ENCODE results near the gene SPRED1.

The SPRED1 gene

DNA sequence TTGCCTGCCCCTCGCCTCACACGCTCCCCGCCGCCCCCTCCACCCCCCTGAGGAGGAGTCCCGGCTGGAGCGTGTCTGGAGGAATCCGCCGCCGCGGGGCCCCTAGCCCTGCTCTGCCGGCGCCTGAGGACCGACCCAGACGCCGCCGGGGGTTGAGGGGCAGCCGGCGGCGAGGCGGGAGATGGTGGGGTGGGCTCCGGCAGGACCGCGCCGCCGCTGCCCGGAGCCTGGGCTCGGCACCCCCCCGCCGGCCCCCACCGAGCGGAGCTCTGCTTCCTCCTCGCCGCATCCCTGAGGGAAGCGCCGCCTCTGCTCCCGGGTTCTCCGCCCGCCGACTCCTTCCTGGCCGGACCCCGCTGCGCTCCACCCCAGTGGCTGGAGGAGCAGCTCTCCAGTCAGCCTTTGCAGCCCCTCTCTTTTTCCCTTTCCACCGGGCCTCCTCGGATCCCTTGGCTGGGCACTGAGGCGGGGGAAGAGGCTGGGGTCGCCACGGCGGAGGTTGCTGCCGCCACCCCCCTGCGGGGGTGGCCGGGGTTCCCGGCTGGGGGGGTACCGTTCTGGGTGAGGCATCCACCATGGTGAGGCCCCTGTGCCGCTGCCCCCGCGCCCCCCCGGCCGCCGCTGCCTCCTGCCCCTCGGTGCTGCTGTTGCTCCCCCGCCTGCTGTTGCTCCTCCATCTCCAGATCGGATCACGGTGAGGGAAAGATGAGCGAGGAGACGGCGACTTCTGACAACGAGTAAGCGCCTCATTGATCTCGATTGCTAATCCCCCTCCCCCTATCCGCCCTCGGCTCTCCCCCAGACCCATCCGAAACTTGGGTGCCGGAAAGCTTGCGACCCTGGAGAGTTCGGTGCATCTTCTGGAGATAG, at the start of gene SPRED1:
Gene SPRED1 (plus strand): TSS at position 356 of the 870 bp plus-strand sequence. CDS start 350 bp downstream, at position 706.
- peak; percentile 64 for DNase-seq (ENCODE audit: low read depth)

DNA sequence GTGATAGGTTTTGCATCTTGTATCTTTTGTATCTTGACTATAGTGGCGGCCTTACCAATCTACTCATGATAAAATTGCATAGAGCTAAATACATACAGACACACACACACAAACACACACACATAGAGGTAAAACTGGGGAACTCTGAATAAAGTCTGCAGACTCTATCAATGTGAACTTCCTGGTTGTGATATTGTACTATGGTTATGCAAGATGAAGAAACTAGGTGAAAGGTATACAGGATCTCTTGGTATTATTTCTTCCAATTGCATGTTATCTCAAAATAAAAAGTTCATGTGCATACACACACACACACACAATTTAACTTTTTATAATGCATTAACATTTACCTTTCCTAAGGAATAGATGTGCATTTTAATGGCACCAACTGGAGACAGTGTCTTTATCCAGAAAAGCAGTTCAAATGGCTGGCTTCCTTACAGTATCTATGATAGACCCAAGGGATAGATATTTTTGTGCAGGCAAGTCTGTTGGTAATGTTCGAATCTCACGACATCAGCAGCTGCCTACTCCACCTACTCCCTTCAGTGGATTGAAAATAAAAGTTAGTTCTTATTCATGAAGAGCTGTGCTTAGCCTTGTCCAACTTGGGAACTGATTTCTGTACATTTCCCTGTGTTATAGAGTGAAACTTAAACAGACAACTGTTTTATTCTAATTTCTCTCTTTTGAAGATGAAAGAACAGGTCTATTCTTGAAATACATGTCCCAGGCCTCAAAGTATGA, 46.9 kb upstream of the SPRED1 start:
- DNase-seq (ENCODE audit: low read depth): no peak

DNA sequence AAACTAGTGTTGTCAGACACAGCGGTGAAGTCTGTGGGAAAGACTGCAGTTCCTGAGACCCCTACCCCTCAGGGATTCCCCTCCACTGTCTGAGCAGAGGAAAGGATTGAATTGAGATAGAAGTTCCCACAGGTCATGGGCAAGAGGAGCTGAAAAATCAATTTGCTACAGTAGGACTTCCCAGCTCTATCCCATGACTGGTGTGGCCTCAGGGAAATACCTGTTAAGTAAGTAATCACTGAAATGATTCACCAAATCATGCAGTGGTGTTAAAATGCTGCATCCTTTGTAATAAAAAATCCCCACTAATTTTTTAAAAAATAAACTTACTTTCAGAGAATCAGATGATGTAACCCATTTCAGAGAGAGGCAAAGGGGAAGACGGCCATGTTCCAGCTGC, 45.0 kb upstream of the SPRED1 start:
- DNase-seq (ENCODE audit: low read depth): peak; percentile 68

DNA sequence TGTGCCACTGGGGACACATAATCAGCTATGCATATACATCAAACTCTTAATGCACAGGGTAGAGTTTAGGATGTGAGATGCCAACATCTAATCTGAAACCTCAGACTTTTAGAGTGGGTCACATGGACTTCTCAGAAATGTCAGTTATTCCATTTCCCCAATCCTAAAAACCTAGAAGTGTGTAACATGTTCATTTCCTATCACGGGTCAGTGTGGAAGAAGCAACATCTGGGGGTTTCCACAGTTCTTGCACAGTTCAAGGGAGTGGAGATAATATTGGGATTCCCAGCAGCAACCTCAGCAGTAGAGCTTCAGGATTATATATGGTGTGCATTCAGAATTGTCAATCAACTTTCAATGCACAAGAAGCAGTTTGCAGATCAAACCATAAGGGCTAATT, 44.4 kb upstream of the SPRED1 start:
- no peak for DNase-seq (ENCODE audit: low read depth)

DNA sequence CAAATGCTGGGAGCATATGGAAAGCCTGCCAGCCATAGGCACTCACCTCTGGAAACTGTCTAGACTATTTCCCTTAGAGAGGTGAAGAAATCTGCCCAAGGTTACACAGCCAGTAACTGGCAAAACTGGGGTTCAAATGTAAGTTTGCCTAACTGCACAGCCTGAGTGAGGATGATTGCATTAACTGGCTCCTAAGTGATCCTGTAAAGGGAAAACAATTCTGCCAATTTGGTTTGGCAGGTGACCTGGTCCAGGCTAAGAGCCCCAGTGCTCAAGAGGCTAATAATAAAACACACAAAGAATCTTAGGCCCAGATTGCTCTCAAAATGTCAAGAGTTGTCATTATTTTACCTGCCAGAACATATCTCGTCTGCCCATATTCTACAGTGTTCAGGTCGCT, 43.9 kb upstream of the SPRED1 start:
- no peak for DNase-seq (ENCODE audit: low read depth)

DNA sequence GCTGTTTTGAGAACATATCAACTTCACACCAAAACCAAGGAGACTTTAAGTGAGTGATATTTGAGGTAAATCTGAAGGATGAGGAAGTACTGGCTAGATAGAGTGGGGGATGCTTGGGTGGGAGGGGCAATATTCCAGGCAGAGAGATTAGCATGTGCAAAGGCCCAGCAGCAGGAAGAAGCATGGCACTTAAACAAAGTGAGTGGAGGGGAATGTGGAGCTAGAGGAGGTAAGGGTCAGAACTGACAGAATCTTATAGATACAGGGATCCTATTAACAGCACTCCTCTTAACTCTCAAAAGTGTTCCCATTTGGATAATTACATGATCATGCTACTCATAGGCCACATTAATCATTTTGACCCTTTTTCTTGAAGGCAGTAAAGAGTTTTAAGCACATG, 41.4 kb upstream of the SPRED1 start:
- DNase-seq (ENCODE audit: low read depth): no peak

DNA sequence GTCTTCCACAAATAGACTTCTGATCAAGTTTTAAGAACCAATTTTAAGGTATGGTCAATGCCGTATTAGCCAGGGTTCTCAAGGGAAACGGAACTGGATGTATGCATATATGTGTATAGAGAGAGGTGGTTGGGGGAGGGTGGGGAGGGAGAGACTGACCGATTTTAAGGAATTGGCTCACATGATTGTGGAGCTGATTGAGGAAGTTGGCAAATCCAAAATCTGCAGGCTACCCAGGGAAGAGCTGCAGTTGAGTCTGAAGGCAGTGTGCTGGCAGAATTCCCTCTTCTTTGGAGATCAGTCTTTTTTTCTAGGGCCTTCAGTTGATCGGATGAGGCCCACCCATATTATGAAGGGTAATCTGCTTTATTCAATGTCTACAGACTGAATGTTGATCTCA, 40.8 kb upstream of the SPRED1 start:
- DNase-seq (ENCODE audit: low read depth): no peak

DNA sequence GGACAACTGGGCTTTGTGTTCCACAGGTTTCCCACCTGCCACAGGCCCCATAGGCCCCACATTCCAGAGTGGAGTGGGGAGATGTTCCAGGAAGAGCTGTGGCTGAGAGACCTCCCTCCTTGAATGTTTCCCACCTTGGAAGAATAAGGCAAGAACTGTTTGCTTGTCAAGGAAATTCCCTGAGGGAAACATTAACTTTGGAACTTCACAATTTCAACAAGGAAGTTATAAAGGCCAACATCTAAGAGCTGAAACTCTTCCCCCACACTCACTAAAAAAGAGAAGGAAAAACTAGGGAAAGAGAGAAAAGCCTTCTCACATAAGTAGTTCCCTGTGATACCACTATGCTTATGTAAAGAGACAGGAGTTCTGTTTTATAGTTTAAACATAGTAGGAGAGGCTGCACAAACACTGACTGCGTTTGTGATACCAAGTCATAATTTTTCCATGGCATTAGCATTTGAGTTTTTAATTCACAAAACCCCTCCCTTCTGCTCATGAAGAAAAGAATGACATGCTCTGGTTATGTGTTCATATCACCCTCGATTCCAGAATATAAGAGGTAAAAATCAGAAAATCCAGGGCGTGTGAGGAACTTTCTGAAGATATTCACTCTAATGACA, 39.8 kb upstream of the SPRED1 start:
- DNase-seq (ENCODE audit: low read depth): no peak

DNA sequence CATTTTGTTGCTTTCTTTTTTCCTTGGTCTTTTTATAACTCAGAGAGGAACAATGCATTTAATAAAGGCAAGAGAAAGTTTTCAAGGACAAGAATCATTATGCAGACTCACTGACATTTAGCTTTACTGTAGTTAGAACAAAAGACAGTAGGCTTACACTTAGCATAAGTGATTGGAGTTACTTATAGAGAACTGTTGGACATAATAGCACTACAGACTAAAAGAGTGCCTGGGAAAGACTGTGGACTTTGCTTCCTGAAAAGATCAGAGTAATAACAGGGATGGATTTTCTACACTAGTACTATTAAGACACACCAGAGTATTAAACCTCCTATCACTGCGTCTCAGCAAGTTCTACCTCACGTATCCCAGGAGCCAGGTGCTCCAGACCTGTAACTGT, 39.3 kb upstream of the SPRED1 start:
- no peak for DNase-seq (ENCODE audit: low read depth)

DNA sequence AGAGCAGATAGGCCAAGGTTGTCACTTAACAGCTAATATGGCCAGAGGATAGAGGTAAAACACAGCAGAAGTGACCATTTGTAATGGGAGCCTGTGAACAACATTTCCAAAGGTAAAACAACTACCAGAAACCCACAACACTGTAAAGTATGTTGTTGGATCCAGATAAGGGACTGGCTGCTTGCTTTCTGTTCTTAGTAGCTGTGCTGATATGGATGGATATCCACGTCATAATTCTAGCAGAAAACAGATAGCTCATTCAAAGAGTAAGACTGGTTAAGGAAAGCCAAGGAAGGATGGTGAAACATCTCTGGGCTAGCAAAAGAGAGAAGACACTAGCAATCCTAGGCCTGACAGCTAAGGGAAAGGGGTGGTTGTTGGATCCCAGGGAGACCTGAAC, 36.9 kb upstream of the SPRED1 start:
- DNase-seq (ENCODE audit: low read depth): no peak

DNA sequence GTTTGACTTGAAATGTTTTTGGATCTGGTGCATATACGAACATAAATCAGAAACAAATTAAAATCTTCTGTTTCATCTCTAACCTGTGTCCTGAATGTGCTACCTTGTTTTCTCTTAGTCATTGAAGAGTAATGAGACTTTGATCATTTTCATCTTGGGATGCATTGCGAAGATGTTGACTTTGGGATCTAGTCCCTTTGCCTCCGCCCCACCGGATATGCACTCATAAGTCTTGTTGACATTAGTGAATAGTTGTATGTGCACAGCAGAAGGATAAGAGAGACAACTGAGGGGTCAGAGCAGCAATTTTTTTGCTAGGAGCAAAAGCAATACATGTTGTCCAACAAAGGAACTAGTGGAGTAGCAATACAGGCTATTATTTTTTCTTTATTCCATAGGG, 35.9 kb upstream of the SPRED1 start:
- peak; percentile 35 for DNase-seq (ENCODE audit: low read depth)

DNA sequence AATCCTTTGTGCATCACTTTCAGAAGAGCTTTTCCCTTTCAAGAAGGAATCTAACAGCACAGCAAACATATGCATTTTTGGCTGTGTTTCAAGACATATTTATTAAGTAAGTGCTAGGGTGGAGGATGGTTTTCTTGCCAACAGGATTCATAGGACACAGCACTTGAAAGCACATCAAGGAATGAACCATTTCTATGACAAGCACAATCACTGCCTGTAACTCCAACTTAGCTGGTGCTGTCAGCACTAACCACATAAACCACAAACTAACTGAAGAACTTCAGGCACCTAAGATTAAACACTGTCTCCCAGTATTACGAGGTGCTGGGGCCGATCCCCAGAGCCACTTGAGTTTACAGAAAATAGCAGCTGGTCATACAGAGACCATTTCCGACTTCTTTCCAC, 35.4 kb upstream of the SPRED1 start:
- peak; percentile 73 for DNase-seq (ENCODE audit: low read depth)

DNA sequence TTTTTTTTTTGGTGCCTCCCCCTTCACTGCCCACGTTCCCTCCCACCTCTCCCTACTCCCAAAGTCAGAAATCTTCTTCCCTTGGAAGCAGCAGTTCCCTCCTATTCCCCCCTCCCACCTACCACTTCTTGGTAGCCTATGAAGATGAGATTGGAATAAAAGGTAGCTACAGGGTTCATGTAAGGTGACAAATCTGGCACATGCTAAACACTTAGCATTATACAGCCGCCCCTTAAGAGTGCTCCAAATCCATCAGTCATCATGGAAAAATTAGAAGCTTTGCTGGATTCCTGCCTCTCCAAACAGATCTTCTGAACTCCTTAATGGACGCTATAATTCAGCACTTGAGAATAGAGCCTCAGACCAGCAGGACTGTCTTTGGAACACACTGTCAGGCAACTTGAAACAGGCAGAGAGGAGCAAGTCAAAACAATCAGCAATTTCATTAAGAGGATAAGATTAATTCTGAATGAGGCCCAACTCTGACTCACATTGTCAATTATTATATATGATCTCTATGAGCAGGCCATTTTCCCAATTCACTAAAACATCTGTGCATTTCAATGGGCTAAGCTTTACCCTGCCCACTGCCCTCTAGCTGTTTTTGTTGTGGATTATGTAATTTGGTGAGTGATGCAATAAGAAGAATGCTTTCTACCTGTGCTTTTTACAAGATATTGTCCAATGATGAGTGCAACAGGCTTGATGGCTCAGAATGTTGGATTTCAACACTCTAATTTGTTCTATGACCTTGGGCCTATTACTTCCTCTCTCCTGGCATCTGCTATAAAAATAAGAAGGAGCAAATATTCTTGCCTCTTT, 34.6 kb upstream of the SPRED1 start:
- DNase-seq (ENCODE audit: low read depth): no peak

DNA sequence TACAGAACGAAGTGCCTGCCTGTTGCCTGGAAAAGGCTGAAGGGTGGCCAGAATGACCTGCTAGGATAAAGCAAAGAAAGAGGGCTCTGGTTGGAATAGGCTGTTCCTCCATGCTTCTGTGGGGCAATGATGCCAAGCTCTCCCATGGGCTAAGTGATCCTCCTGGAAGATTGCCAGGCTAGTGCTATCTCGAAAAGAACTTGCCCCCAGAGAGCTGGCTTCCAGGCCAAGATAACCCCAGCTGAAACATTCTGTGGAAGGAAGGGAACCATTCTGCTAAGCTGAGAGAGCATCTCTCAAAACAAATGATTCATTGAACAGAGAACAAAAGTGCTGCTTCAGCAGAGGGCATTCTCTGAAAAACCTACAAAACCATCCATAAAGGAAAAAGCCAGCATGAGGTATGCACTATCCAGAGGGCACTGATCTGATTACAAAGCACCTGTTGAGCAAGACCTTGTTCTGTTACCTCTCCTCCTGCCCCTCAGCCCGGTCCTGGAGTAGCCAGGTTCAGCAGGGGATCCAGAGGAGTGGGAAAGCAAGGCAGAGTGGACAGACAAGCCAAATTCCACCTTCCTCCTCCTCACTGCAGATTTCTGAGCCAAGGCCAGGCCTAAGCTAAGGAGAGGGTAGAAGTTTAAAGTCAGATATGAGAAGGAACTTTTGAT, 31.9 kb upstream of the SPRED1 start:
- DNase-seq (ENCODE audit: low read depth): no peak

DNA sequence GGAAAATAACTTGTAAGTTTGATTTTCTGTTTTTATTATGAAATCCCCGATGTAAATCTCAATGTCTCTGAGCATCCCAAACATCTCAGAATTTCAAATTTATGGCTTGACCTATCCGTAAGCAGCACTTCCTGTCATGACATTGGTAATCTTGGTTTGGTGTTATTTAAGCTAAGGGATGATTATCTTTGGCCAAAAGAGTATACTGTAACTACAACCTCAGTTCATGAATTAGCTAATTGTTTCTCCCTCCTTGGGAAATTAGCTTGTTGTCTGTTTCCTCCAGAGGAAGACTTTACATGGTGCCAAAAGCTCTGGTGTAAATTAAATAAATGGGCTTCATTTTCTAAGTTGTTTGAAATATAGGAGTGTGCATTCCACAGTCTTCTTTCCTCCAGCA, 28.1 kb upstream of the SPRED1 start:
- DNase-seq (ENCODE audit: low read depth): no peak

DNA sequence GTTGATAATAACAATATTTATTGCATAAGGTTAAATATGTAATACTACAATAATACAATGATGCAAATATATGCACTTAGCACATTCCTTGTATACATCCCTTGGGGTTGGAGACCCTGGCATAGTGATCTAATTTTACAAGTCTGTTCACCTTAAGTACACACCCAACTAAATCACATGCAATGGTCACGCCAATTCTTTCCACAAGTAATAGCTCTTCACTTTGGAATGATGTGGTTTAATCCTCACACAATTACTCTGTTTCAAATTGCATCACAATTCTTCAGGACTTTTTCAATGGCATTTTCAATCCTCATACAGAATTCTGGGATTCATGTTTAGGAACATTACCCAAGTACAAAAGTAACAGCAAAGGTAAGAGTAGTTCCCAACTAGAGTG, 27.3 kb upstream of the SPRED1 start:
- no peak for DNase-seq (ENCODE audit: low read depth)

DNA sequence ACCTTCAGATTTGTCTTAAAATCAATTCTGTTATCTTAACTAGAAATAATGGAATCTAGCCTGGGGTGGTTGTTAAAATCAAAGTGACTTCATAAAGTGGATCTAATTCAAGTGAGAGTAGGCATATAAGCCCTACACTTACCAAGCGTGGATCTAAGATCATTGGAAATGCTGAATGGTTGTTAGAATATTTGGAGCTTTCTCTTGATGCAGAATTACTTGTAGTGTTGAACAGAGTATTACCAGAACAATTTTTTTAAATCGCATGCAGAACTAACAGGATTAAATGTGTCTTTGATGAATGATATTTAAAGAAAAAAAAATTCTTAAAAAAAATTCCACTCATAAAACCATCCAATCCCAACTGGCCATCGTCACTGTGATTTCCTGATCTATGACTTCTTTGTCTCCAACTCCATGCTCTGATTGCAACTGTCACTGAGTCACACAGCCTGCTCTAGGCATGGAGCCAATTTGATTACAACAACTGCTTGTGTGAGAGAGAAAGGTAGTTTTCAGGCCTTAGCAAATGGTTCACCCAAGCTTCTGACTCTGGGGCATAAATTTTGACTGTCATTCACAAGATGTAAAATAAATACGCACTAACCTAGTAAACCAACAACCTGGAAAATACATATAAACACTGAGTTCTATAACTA, 25.9 kb upstream of the SPRED1 start:
- peak; percentile 90 for DNase-seq (ENCODE audit: low read depth)

DNA sequence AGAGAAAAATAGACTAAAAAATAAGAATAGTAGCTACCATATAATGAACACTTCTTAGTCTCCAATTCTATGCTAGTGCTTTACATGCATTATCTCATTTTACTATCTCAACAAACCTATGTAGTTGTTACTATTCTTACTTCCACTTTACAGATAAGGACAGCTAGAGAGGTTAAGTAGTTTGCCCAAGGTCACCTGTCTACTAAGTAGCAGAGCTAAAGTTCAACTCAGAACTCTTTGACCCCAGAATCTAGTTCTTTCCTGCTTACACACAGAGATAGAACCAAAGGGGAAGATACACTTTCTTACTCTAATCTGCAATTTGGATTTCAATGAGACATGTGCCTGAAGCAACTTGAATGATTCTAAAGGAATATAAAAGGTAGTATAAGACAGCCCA, 24.7 kb upstream of the SPRED1 start:
- DNase-seq (ENCODE audit: low read depth): no peak

DNA sequence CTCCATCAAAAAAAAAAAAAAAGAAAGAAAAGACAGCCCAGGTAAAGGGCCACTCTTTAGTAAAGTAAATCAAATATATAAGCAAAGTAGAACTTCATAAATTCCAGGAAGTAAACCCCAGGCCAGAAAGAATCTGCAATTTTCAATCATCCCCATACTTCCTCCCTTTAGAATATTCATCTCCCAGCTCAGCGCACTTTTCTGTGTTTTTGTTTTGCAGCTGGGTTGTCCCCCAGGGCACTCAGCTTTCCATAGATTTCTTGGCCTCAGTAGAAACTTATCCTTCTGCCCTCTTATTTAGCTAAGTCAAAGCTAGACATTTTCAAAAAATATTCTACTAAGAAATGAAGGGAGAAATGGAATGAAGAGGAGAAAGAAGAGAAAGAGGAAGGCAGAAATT, 24.0 kb upstream of the SPRED1 start:
- no peak for DNase-seq (ENCODE audit: low read depth)

DNA sequence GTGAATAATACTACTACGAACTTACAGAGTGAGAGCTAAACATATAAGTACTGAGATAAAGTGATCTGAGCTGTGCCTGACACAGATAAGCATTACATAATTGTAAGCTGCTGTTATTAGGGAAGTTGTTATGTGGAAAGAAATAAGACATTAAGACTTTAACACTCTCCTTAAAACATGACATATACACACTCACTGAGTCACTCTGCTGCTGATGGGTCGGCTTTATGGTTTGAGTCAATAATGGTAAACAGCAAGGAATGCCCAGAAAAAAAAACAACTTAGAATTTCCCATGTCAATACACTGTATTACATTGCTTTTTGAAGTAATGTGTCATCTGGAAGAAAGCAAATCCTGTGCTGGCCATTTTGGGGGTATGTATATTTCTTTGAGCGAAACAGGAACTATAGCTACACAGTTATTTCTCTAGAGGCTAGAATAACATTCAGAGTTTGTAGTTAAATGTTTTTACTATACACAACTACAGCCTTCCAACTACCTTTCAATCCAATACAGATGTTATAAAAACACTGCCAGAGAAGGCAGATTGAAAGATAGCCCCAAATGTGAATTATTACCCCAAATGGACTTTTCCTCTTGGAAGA, 22.8 kb upstream of the SPRED1 start:
- DNase-seq (ENCODE audit: low read depth): peak; percentile 73

DNA sequence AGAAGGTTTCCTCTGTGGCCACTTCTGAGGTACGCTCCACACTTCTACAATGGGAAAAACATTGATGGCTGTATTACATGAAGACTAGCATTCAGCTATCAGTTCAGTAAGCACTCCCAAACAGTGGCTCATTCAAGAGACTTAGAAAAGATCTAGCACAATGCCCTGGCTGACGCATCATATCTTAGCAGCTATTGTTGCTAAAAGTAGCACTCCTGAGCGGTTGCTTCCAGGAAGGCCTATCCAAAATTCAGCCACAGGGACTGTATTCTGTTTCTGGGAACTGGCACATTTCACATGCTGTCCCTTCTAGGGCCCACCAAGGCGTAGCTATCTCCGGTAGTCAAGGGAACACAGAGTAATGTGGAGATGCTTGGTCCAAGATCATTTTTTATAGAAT, 21.2 kb upstream of the SPRED1 start:
- DNase-seq (ENCODE audit: low read depth): no peak
